ENCODE results near the gene ZNF385D. TPM values are rescaled to one million over a fixed set of nuclear protein-coding genes. Genes with fewer than 3 reads are reported as not detected.

ZNF385D gene
- total and polyA plus RNA-seq, 11 donors, result 1.3 to 19.8 (median 7.9) TPM

GRCh38 chr3:21665444-21666100 lies 85.4 kb downstream of the ZNF385D start:
- 65 to 72% (median 71%) methylated on average over 6 of the region's 6 CpGs for WGBS, 4 donors
- H3K4me3 ChIP-seq, result no peak overlapping the region
- DNase-seq (no peak), ATAC-seq (no peak)
- no peaks in the 10 kb centered on the region for H3K27me3 ChIP-seq
- H3K9me3 ChIP-seq, result no peaks in the 10 kb centered on the region
- H3K36me3 ChIP-seq, result peaks cover 0 to 3% (median 0%) of the 10 kb centered on the region in 9 donors
- TF ChIP-seq POLR2A (IDR thresholded peaks at IDR 0.05) (no peak), CTCF (IDR thresholded peaks at IDR 0.05) (no peak)
- H3K4me1 ChIP-seq, result peaks cover 0 to 11% (median 0%) of the 10 kb centered on the region in 12 donors
- intact Hi-C loops (cut with DNase I), result no loop called here
- H3K27ac ChIP-seq, result no peak overlapping the region

- 91 to 95% (median 92%) methylated on average over 3 of the region's 3 CpGs for WGBS, 4 donors
- DNase-seq, result no peak
- TF ChIP-seq CTCF (IDR thresholded peaks at IDR 0.05) (no peak), POLR2A (IDR thresholded peaks at IDR 0.05) (no peak)
- no peaks in the 10 kb centered on the region for H3K27me3 ChIP-seq
- intact Hi-C loops (cut with DNase I), result no loop called here
- peaks cover 0 to 11% (median 0%) of the 10 kb centered on the region in 12 donors for H3K4me1 ChIP-seq
- H3K36me3 ChIP-seq, result peaks cover 0 to 3% (median 0%) of the 10 kb centered on the region in 9 donors
- no peak overlapping the region for H3K4me3 ChIP-seq
- ATAC-seq, result no peak
- no peak overlapping the region for H3K27ac ChIP-seq
- H3K9me3 ChIP-seq, result no peaks in the 10 kb centered on the region
Measured at GRCh38 chr3:21664996-21665395, 86.0 kb downstream of the ZNF385D start.

GRCh38 chr3:21662403-21662802 lies 88.6 kb downstream of the ZNF385D start:
- no peak for DNase-seq
- Histone ChIP-seq H3K4me3 (no peak overlapping the region), H3K9me3 (no peaks in the 10 kb centered on the region), H3K36me3 (peaks cover 0 to 3% (median 0%) of the 10 kb centered on the region in 9 donors), H3K27ac (no peak overlapping the region), H3K27me3 (no peaks in the 10 kb centered on the region), H3K4me1 (peaks cover 0 to 11% (median 0%) of the 10 kb centered on the region in 12 donors)
- WGBS, 4 donors, result 93 to 97% (median 95%) methylated on average over 2 of the region's 2 CpGs
- intact Hi-C loops (cut with DNase I), result no loop called here
- ATAC-seq, result no peak
- TF ChIP-seq CTCF (IDR thresholded peaks at IDR 0.05) (no peak), POLR2A (IDR thresholded peaks at IDR 0.05) (no peak)

GRCh38 chr3:21654662-21655061 lies 96.3 kb downstream of the ZNF385D start:
- Histone ChIP-seq H3K27ac (no peak overlapping the region), H3K4me1 (no peaks in the 10 kb centered on the region), H3K27me3 (no peaks in the 10 kb centered on the region), H3K9me3 (no peaks in the 10 kb centered on the region), H3K4me3 (no peak overlapping the region), H3K36me3 (no peaks in the 10 kb centered on the region)
- whole genome bisulfite sequencing, 4 donors, result 56 to 83% (median 67%) methylated on average over 1 of the region's 1 CpG
- DNase-seq (no peak), ATAC-seq (no peak)
- intact Hi-C loops (cut with DNase I), result loop anchor here in 1 of 10 donors (2.0 kb wide), 1 partner anchor 14 kb away; no protein-coding TSS in a partner anchor
- TF ChIP-seq POLR2A (IDR thresholded peaks at IDR 0.05), result no peak
- TF ChIP-seq CTCF (IDR thresholded peaks at IDR 0.05), result no peak
